ENCODE measurements around the gene NEU1. TPM values are rescaled to one million over a fixed set of nuclear protein-coding genes. Genes with fewer than 3 reads are reported as not detected.
"Not testable (repeated sequence)": the region's sequence is repeated elsewhere in the genome, so short reads cannot be mapped to it uniquely, and the experiment has no call there.

NEU1 gene
- total and polyA plus RNA-seq, 2 experiments from 2014 or later, result 388 to 402 TPM

DNA sequence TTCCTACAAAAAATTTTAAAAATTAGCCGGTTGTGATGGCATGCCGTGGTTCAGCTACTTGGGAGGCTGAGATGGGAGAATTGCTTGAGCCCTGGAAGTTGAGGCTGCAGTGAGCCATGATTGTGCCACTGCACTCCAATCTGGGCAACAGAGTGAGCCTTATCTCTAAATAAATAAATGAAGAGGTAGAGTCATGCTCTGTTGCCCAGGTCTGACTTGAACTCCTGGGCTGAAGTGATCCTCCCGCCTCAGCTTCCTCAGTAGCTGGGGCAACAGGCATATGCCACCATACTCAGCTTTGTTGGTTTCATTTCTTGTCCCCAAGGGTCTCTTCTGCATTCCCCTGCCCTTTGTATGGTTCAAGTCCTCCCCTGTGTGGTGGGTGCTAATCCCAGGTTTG is 18.1 kb downstream of the NEU1 start:
- Histone ChIP-seq H3K9me2 (replicated peaks; ENCODE audit: insufficient read depth) (no peaks in the 10 kb centered on the region), H3K4me1 (ENCODE audit: insufficient read depth) (no peaks in the 10 kb centered on the region), H3K79me2 (no peaks in the 10 kb centered on the region), H3K27me3 (no peaks in the 10 kb centered on the region), H3K27ac (no peak overlapping the region), H3K4me2 (no peak overlapping the region), H3K9me3 (ENCODE audit: low read depth) (no peaks in the 10 kb centered on the region), H4K20me1 (ENCODE audit: insufficient read depth, poor library complexity, severe bottlenecking) (no peaks in the 10 kb centered on the region), H3K4me3 (no peak overlapping the region), H3K36me3 (replicated peaks; ENCODE audit: insufficient read depth, low read depth) (no peaks in the 10 kb centered on the region), H2AFZ (no peak overlapping the region)
- no peak for DNase-seq (ENCODE audit: low spot score)
- no peak for TF ChIP-seq EZH2phosphoT487 (IDR thresholded peaks at IDR 0.05; ENCODE audit: low read depth, severe bottlenecking, unreplicated experiment)
- TF ChIP-seq, protein P1, sequence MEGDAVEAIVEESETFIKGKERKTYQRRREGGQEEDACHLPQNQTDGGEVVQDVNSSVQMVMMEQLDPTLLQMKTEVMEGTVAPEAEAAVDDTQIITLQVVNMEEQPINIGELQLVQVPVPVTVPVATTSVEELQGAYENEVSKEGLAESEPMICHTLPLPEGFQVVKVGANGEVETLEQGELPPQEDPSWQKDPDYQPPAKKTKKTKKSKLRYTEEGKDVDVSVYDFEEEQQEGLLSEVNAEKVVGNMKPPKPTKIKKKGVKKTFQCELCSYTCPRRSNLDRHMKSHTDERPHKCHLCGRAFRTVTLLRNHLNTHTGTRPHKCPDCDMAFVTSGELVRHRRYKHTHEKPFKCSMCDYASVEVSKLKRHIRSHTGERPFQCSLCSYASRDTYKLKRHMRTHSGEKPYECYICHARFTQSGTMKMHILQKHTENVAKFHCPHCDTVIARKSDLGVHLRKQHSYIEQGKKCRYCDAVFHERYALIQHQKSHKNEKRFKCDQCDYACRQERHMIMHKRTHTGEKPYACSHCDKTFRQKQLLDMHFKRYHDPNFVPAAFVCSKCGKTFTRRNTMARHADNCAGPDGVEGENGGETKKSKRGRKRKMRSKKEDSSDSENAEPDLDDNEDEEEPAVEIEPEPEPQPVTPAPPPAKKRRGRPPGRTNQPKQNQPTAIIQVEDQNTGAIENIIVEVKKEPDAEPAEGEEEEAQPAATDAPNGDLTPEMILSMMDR (IDR thresholded peaks at IDR 0.05; ENCODE audit: poor library complexity), result no peak
- no peak for TF ChIP-seq EZH2 (IDR thresholded peaks at IDR 0.05; ENCODE audit: borderline replicate concordance)
- WGBS (ENCODE audit: low lambda C conversion rate, missing lambda C conversion rate), result 96% methylated on average over 3 of the region's 3 CpGs

GRCh38 chr6:31842053-31842452 is 20.6 kb downstream of the NEU1 start:
- 93% methylated on average over 9 of the region's 9 CpGs for WGBS (ENCODE audit: low lambda C conversion rate, missing lambda C conversion rate)
- H3K4me3 ChIP-seq, result no peak overlapping the region
- no peaks in the 10 kb centered on the region for H3K9me3 ChIP-seq (ENCODE audit: low read depth)
- H3K4me1 ChIP-seq (ENCODE audit: insufficient read depth), result peaks cover 10% of the 10 kb centered on the region
- no peaks in the 10 kb centered on the region for H3K36me3 ChIP-seq (replicated peaks; ENCODE audit: insufficient read depth, low read depth)
- H3K79me2 ChIP-seq, result peaks cover 21% of the 10 kb centered on the region
- TF ChIP-seq EZH2 (IDR thresholded peaks at IDR 0.05; ENCODE audit: borderline replicate concordance) (no peak), EZH2phosphoT487 (IDR thresholded peaks at IDR 0.05; ENCODE audit: low read depth, severe bottlenecking, unreplicated experiment) (no peak)
- TF ChIP-seq, protein P1 (IDR thresholded peaks at IDR 0.05; ENCODE audit: poor library complexity), result no peak
- H3K27ac ChIP-seq, result no peak overlapping the region
- H2AFZ ChIP-seq, result no peak overlapping the region
- H3K27me3 ChIP-seq, result no peaks in the 10 kb centered on the region
- H3K4me2 ChIP-seq, result no peak overlapping the region
- peaks cover 22% of the 10 kb centered on the region for H4K20me1 ChIP-seq (ENCODE audit: insufficient read depth, poor library complexity, severe bottlenecking)
- H3K9me2 ChIP-seq (replicated peaks; ENCODE audit: insufficient read depth), result no peaks in the 10 kb centered on the region
- no peak for DNase-seq (ENCODE audit: low spot score)

DNA sequence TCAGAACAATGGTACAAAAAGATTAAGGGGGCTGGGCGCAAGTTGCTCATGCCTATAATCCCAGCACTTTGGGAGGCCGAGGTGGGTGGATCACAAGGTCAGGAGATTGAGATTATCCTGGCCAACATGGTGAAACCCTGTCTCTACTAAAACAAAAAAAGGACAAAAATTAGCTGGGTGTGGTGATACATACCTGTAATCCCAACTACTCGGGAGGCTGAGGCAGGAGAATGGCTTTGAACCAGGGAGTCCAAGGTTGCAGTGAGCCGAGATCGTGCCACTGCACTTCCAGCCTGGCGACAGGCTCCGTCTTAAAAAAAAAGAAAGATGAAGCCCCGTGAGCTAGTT is 22.9 kb downstream of the NEU1 start:
- H2AFZ ChIP-seq; H3K4me3 ChIP-seq; H3K9me3 ChIP-seq (ENCODE audit: low read depth); DNase-seq (ENCODE audit: low spot score); H3K27ac ChIP-seq; H3K4me2 ChIP-seq; H3K27me3 ChIP-seq; H3K9me2 ChIP-seq (replicated peaks; ENCODE audit: insufficient read depth); H3K36me3 ChIP-seq (replicated peaks; ENCODE audit: insufficient read depth, low read depth): not testable (repeated sequence)
- Histone ChIP-seq H4K20me1 (ENCODE audit: insufficient read depth, poor library complexity, severe bottlenecking) (peaks cover 29% of the 10 kb centered on the region), H3K79me2 (peaks cover 43% of the 10 kb centered on the region), H3K4me1 (ENCODE audit: insufficient read depth) (peaks cover 13% of the 10 kb centered on the region)
- WGBS (ENCODE audit: low lambda C conversion rate, missing lambda C conversion rate), result 94% methylated on average over 8 of the region's 8 CpGs

- Histone ChIP-seq H3K27me3 (no peaks in the 10 kb centered on the region), H3K4me1 (ENCODE audit: insufficient read depth) (peaks cover 16% of the 10 kb centered on the region), H3K4me2 (peak overlapping the region; percentile 82), H2AFZ (no peak overlapping the region), H3K79me2 (peaks cover 43% of the 10 kb centered on the region), H4K20me1 (ENCODE audit: insufficient read depth, poor library complexity, severe bottlenecking) (peaks cover 29% of the 10 kb centered on the region), H3K9me3 (ENCODE audit: low read depth) (no peaks in the 10 kb centered on the region), H3K4me3 (no peak overlapping the region), H3K27ac (no peak overlapping the region), H3K36me3 (replicated peaks; ENCODE audit: insufficient read depth, low read depth) (no peaks in the 10 kb centered on the region), H3K9me2 (replicated peaks; ENCODE audit: insufficient read depth) (no peaks in the 10 kb centered on the region)
- no peak for DNase-seq (ENCODE audit: low spot score)
- whole genome bisulfite sequencing (ENCODE audit: low lambda C conversion rate, missing lambda C conversion rate), result 99% methylated on average over 3 of the region's 3 CpGs
- TF ChIP-seq, protein P1 (IDR thresholded peaks at IDR 0.05; ENCODE audit: poor library complexity), result no peak
- TF ChIP-seq EZH2 (IDR thresholded peaks at IDR 0.05; ENCODE audit: borderline replicate concordance), result no peak
- no peak for TF ChIP-seq EZH2phosphoT487 (IDR thresholded peaks at IDR 0.05; ENCODE audit: low read depth, severe bottlenecking, unreplicated experiment)
Observed at GRCh38 chr6:31838968-31839367, 23.7 kb downstream of the NEU1 start.

- H3K4me1 ChIP-seq (ENCODE audit: insufficient read depth), result peaks cover 19% of the 10 kb centered on the region
- not testable (repeated sequence) for DNase-seq (ENCODE audit: low spot score); H3K9me2 ChIP-seq (replicated peaks; ENCODE audit: insufficient read depth); H3K27me3 ChIP-seq; H3K36me3 ChIP-seq (replicated peaks; ENCODE audit: insufficient read depth, low read depth); H2AFZ ChIP-seq; H3K9me3 ChIP-seq (ENCODE audit: low read depth)
- peaks cover 49% of the 10 kb centered on the region for H3K79me2 ChIP-seq
- H3K4me3 ChIP-seq, result peak overlapping the region; percentile 5
- H3K4me2 ChIP-seq, result peak overlapping the region; percentile 82
- H3K27ac ChIP-seq, result peak overlapping the region; percentile 88
- H4K20me1 ChIP-seq (ENCODE audit: insufficient read depth, poor library complexity, severe bottlenecking), result peaks cover 29% of the 10 kb centered on the region
- WGBS (ENCODE audit: low lambda C conversion rate, missing lambda C conversion rate), result 91% methylated on average over 9 of the region's 9 CpGs
Observed at GRCh38 chr6:31838114-31838553, 24.5 kb downstream of the NEU1 start.

Data from hepatocyte (in vitro differentiated cells).